ENCODE data around the gene ZNF787.

DNA sequence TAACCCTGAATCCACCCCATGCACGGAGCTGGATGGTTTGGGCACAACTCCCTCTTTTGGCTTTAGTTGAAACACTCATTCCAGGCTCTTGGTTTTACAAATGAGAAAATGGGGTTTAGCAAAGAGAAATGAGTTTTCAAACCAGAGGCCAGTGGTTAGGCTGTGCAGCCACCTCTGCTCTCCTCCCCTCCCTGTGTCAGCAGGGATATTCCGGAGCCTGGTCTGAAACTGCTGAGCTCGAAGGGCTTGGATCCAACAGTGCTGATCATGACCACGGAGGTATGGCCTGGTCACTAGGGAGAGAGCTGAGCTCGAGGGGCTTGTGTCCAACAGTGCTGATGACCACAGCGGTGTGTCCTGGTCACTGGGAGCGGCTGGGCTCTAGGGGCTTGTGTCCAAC lies 41.5 kb downstream of the ZNF787 start:
- TF ChIP-seq CTCF (IDR thresholded peaks at IDR 0.05) (no peak), POLR2A (IDR thresholded peaks at IDR 0.05) (no peak), POLR2AphosphoS5 (IDR thresholded peaks at IDR 0.05) (no peak)
